ENCODE data around the gene CUTA.
"Not testable (repeated sequence)": the region's sequence is repeated elsewhere in the genome, so short reads cannot be mapped to it uniquely, and the experiment has no call there.

The CUTA gene

DNA sequence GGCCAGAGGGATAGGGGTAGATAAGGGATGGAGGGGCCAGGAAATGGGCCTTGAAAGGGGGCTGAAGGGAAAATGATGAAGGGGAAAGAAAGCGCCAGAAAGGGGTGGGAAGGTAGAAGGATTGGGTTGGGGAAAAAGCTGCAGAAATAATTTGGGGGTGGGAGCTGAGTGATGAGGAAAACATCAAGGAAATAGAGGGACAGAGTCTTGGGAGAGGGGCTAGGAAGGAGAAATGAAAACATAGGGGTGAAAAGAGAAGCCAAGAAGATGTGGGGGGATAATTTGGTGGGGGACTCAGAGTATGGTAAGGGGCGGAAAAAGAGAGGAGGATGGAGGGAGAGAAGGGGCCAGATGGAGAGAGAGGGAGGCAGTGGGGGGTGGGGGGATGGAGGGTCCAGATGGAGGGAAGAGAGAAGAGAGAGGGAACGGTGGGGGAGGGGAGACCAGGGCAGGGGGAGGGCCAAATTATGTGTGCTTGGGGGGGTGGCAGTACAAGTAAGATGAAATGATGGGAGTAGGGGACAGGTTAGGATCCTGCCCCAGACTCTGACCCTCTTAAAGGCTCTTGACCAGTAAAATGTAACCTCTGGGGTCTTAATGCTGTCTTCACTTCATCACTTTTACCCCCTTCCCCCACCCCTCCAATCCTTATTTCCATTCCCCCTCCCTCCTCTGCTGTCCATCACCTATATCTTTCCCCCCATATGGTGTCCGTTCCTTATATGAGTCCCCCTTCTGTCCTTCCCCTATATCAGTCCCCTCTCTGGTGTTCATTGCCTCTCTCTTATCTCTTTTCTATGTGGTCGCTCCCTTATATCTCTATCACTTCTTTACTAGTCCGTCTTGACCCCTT, 2.8 kb upstream of the CUTA start:
- no peak for DNase-seq

GRCh38 chr6:33419580-33420490, 1.9 kb upstream of the CUTA start, which contains the start of gene SYNGAP1:
SYNGAP1 (plus strand) TSS chr6:33420065; CDS start chr6:33420265, 200 bp downstream.
- DNase-seq, result no peak

DNA sequence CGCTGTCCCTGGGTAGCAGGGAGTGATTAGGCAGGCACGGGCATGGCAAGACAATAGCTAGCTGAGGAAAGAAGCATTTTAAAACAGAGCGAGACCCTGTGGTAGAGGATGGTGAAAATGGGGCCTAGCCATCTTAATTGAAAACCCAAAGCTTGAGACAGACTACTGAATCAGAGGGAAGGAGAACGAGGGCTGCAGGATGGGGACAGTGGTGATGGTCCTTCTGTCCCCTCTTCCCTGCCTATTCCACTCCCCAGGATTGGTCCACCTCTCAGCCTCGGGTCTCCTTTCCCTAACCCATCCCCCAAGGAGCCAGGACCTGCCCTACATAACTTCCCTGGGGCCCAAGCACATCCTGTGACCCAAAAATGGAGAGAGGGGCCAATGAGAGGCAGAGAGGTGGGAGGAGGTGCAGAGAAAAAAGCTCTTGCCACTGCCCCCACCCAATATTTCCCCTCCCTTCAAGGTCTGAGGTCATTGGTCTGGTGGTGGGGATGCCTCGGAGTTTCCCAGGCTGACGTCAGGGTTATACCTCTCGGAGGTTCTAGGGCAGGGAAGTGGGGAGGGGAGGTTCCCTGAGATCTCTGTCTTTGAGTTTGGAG, 884 bp upstream of the CUTA start:
- no peak for DNase-seq

DNA sequence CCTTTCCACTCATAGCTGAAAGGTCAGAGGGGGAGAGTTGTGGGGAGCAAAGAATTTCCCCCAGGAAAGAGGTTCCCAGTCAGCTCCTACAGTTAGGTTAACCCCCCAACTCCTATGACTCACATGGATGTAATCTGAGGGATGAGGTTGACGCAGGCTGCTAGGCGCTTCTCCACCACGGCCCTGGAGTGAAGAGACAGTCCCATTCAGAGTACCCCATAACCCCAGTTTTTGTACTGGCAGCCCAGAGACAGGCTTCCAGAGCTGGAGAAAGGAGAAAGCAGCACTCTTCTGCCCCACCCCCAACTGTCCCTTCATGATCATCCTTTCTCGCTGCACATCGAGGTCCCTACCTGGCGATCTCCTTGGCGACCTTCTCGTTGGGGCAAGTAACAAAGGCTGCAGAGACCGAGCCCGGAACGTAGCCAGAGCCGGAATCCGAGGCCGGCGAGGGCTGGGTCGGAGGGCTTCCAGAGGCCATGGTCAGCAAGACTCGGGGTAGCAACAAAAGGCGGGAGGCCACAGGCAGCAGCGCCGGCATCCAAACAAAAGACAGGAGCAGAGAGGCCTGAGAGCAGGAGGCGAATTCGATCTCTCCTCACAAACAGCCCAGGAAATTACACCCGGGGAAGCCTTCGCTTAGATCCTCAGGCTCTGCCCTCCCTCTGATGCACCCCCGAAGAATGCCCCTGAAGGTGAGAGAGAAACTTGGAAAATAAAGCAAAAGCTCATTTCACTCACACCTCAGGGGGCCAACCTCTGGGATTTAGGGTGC, 592 bp downstream of the CUTA start:
- no peak for DNase-seq

- DNase-seq, result no peak
Measured at GRCh38 chr6:33416386-33417127, 1.4 kb downstream of the CUTA start.

DNA sequence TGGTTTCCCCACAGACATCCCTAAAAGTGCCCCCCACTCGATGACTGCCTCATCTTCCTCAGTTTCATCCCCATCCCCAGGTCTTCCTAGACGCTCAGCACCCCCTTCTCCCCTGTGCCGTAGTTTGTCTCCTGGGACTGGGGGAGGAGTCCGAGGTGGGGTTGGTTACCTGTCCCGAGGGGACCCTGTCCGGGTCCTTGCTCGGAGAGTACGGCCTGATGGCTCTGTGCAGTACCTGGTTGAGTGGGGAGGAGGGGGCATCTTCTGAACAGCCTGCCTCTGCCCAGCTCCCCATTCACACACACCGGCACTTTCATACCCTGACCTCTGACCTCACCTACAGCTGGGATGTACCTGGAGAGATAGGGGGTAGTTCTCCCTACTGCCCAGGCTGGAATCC, 2.1 kb downstream of the CUTA start:
- no peak for DNase-seq

GRCh38 chr6:33414592-33415271, 3.2 kb downstream of the CUTA start:
- no peak for DNase-seq

- no peak for DNase-seq
Measured at GRCh38 chr6:33413241-33414120, 4.4 kb downstream of the CUTA start.

DNA sequence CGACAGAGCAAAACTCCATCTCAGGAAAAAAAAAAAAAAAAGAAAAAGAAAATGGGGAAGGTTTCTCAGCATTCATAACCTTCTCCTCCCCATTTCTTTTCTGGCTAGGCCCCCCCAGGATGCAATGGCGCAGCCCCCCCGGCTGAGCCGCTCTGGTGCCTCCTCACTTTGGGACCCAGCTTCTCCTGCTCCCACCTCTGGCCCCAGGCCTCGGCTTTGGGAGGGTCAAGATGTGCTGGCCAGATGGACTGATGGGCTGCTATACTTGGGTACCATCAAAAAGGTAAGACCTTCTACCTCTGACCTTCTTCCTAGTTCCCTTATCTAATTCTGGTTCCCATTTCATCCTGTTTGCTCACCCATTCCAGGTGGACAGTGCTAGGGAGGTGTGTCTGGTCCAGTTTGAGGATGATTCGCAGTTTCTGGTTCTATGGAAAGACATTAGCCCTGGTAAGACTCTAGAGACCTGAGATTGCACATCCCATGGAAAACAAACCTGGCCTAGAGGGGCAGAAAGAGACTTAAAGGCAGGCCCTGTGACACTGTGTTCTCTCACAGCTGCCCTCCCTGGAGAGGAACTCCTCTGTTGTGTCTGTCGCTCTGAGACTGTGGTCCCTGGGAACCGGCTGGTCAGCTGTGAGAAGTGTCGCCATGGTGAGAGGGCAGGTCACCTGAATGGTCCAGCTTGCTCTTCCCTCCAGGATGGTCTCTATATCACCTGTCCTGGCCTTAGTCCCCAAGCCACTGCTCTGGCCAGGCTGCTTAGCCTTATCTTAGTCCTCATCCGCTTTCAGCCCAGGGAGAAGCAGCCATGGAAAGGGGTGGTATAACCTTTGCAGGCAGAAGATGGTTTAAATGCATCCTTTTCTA, 5.5 kb downstream of the CUTA start:
- no peak for DNase-seq

GRCh38 chr6:33411632-33412005, 6.3 kb downstream of the CUTA start:
- no peak for DNase-seq

DNA sequence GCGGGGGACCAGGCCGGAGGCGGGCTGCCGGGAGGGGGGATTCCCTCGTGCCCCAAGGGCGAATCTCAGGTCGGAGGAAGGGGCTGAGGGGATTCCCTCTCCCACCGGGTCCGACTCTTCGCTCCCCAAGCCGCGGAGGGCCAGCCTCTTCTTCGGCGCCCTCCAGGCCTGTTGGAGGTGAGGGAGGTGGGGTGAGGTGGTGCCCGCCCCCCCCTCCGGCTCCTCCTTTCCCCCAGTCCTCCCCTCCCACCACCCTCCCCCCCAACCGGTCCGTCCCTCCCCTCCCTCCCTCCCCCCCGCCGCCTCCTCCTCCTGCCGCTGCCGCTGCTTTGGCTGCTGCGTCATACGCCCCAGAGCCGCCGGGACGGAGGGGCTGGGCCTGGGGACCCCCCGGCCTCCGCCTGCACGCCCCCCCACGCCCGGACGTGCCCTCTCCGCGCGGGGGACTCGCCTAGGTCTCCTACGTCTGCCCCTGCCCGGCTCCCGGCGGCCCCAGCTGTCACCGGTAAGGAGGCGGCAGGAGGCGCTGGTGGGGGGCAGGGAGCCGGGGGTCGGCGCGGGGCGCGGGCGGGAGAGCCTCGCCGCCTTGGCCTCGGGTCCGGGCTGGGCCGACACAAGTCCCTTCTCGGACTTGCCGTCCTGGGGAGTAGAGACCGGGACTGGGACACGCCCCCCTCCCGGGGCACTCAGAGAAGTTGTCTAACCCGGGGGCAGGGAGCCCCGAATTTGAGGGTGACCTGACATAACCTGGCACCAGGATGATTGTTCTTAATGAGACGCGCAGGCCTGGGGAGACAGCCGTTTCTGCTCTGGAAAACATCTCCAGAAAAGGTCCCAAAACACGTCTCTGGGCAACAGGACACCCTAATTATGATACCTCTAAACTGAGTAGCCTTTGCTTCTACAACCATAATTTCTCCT, 6.9 kb downstream of the CUTA start, which contains the start of gene PHF1:
TSS of gene PHF1 (plus strand) at position 304 of the 921 bp plus-strand sequence. CDS start 1,250 bp downstream, outside the sequence.
- DNase-seq, result no peak

- DNase-seq, result peak; percentile 83
Measured at GRCh38 chr6:33410050-33410710, 7.7 kb downstream of the CUTA start.

DNA sequence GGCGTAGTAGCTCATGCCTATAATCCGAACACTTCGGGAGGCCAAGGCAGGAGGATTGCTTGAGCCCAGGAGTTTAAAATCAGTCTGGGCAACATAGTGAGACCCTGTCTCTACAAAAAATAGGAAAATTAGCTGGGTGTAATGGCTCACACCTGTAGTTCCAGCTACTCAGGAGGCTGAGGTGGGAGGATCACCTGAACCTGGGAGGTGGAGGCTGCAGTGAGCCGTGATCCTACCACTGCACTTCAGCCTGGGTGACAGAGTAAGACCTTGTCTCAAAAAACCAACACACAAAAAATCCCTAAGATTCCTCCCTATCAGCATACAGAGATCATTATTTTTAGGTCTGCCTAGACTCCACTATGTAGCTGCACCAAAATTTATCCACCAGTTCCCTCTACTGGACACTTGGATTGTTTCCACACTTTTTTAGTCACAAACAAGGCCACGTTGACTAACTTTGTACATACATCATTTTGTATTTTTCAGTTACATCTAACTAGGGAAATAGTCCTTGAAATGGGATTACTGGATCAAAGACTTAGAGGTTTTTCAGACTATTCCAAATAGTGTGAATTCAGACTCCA, 10.7 kb downstream of the CUTA start:
- DNase-seq, result no peak

DNA sequence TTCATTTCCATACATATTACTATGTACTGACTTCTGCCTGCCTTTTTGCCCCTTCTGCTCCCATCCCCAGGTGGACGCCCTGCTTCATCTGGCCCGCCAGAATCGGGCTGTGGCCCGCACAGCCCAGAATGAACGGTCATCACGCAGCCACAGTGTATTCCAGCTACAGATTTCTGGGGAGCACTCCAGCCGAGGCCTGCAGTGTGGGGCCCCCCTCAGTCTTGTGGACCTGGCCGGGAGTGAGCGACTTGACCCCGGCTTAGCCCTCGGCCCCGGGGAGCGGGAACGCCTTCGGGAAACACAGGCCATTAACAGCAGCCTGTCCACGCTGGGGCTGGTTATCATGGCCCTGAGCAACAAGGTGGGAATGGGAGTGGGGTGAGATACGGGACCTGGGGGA, 11.8 kb downstream of the CUTA start:
- no peak for DNase-seq

GRCh38 chr6:33405386-33405940, 12.4 kb downstream of the CUTA start:
- DNase-seq, result no peak

DNA sequence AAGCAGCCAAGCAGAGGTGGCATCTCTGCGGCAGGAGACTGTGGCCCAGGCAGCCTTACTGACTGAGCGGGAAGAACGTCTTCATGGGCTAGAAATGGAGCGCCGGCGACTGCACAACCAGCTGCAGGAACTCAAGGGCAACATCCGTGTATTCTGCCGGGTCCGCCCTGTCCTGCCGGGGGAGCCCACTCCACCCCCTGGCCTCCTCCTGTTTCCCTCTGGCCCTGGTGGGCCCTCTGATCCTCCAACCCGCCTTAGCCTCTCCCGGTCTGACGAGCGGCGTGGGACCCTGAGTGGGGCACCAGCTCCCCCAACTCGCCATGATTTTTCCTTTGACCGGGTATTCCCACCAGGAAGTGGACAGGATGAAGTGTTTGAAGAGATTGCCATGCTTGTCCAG, 13.0 kb downstream of the CUTA start:
- DNase-seq, result no peak

GRCh38 chr6:33399881-33400280, 18.0 kb downstream of the CUTA start:
- DNase-seq, result not testable (repeated sequence)

Data from NCI-H1048 (cell line).